RWPE2 (cell line): Measurements from ENCODE around the gene SORCS2.

ENCODE experiments used
- ATAC-seq: fragments of 200-7000 bp; cut with Tn5 transposase; 3 replicates; pipeline ENCODE4 v1.9.1; 2021; ENCODE audit warnings: low read depth
- DNase-seq: peaks from one replicate; pipeline ENCODE4 v3.0.0-alpha.2; 2020; ENCODE audit warnings: low spot score
- H3K27ac ChIP-seq: fragments of 450-650 bp; 2 replicates; pipeline ENCODE4 v1.5.1; 2017; ENCODE audit warnings: mild to moderate bottlenecking; ENCODE audit not compliant: poor library complexity, severe bottlenecking
- H3K27me3 ChIP-seq: fragments of 250-450 bp; sonication (Bioruptor Pico); 2 replicates; pipeline ENCODE4 v1.5.1; 2021; ENCODE audit warnings: mild to moderate bottlenecking, moderate library complexity; ENCODE audit not compliant: insufficient read depth, poor library complexity, severe bottlenecking
- H3K36me3 ChIP-seq: fragments of 250-450 bp; sonication (Bioruptor Pico); 2 replicates; pipeline ENCODE4 v1.5.1; 2020; ENCODE audit warnings: low read depth, mild to moderate bottlenecking, moderate library complexity
- H3K4me1 ChIP-seq: fragments of 250-450 bp; sonication (Bioruptor Pico); 2 replicates; pipeline ENCODE4 v1.5.1; 2021; ENCODE audit warnings: mild to moderate bottlenecking, moderate library complexity; ENCODE audit not compliant: insufficient read depth, poor library complexity, severe bottlenecking
- H3K4me3 ChIP-seq: fragments of 250-450 bp; sonication (Bioruptor Pico); 2 replicates; pipeline ENCODE4 v1.5.1; 2021; ENCODE audit warnings: mild to moderate bottlenecking, moderate library complexity; ENCODE audit not compliant: severe bottlenecking
- H3K9me3 ChIP-seq: fragments of 250-450 bp; sonication (Bioruptor Pico); 2 replicates; pipeline ENCODE4 v1.5.1; 2021; ENCODE audit warnings: mild to moderate bottlenecking, moderate library complexity; ENCODE audit not compliant: severe bottlenecking
- CTCF ChIP-seq: fragments of 450-650 bp; IDR thresholded peaks from one replicate; pipeline ENCODE4 v1.5.1; 2017; ENCODE audit warnings: mild to moderate bottlenecking, moderate library complexity; ENCODE audit not compliant: poor library complexity, severe bottlenecking

The SORCS2 gene

GRCh38 chr4:7549866-7550265, 357.5 kb downstream of the SORCS2 start:
- no peaks in the 10 kb centered on the region for H3K27me3 ChIP-seq
- no peak overlapping the region for H3K27ac ChIP-seq
- no peak for TF ChIP-seq CTCF
- no peak overlapping the region for H3K4me3 ChIP-seq
- H3K36me3 ChIP-seq: no peaks in the 10 kb centered on the region
- H3K4me1 ChIP-seq: peaks cover 23% of the 10 kb centered on the region
- no peaks in the 10 kb centered on the region for H3K9me3 ChIP-seq
- no peak for ATAC-seq
- DNase-seq: no peak

GRCh38 chr4:7552466-7552865, 360.1 kb downstream of the SORCS2 start:
- Histone ChIP-seq H3K27me3 (no peaks in the 10 kb centered on the region), H3K4me3 (no peak overlapping the region), H3K9me3 (no peaks in the 10 kb centered on the region), H3K4me1 (peaks cover 15% of the 10 kb centered on the region), H3K27ac (no peak overlapping the region), H3K36me3 (no peaks in the 10 kb centered on the region)
- no peak for DNase-seq
- no peak for TF ChIP-seq CTCF
- ATAC-seq: no peak

- H3K36me3 ChIP-seq: no peaks in the 10 kb centered on the region
- DNase-seq (no peak), ATAC-seq (no peak)
- TF ChIP-seq CTCF: no peak
- no peaks in the 10 kb centered on the region for H3K9me3 ChIP-seq
- no peaks in the 10 kb centered on the region for H3K27me3 ChIP-seq
- H3K27ac ChIP-seq: no peak overlapping the region
- peaks cover 14% of the 10 kb centered on the region for H3K4me1 ChIP-seq
- H3K4me3 ChIP-seq: no peak overlapping the region
Measured at GRCh38 chr4:7553280-7553679, 360.9 kb downstream of the SORCS2 start.

GRCh38 chr4:7554905-7555304, 362.6 kb downstream of the SORCS2 start:
- DNase-seq (no peak), ATAC-seq (peak; percentile 26; the same call in 1 of the 3 replicates)
- no peaks in the 10 kb centered on the region for H3K9me3 ChIP-seq
- TF ChIP-seq CTCF: no peak
- no peaks in the 10 kb centered on the region for H3K27me3 ChIP-seq
- peaks cover 11% of the 10 kb centered on the region for H3K4me1 ChIP-seq
- no peak overlapping the region for H3K27ac ChIP-seq
- H3K36me3 ChIP-seq: no peaks in the 10 kb centered on the region
- no peak overlapping the region for H3K4me3 ChIP-seq

GRCh38 chr4:7556558-7556957, 364.2 kb downstream of the SORCS2 start:
- no peaks in the 10 kb centered on the region for H3K36me3 ChIP-seq
- TF ChIP-seq CTCF: no peak
- peaks cover 11% of the 10 kb centered on the region for H3K4me1 ChIP-seq
- peak overlapping the region; percentile 58 for H3K27ac ChIP-seq
- no peak overlapping the region for H3K4me3 ChIP-seq
- H3K9me3 ChIP-seq: no peaks in the 10 kb centered on the region
- no peaks in the 10 kb centered on the region for H3K27me3 ChIP-seq
- DNase-seq (no peak), ATAC-seq (no peak)
